ENCODE measurements around the gene CHSY3. TPM values are rescaled to one million over a fixed set of nuclear protein-coding genes. Genes with fewer than 3 reads are reported as not detected.

CHSY3 gene
- total RNA-seq, 1 donor from 2014 or later, result not detected

DNA sequence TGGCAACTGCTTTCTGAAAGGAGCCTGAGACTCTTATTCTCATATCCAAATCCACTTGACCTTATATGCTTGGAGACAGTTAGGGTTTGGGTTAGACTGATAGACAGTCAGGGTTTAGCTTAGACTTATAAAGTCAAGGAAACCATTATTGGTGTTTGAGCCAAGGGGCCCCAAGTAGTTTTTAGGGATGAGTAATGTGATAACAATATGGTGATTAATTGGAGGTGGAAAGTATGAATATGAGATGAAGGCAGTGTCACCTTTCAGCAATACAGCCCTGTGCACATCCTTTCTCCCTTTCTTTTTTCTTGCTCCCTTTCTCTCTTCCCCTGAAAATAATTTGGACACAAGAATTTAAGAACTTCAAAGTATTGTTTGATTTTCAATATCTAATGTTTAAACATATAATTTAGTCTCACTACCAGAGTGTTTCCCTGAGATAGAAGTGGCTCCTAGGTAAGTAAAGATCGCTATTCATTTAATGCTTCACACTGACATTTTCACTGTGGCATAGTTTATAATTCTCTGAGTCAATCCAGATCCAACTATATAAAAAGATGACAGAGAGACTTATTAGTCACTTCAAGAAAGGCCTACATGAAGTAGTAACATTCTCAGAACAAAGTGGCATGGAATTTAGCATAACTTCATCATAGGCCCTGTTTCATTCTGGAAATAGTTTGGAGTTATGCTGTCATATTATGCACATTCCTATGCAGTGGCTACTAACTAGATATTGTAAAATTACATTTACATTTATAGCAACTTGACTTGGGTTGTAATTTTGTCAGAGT is 200.8 kb downstream of the CHSY3 start:
- Mint-ChIP-seq H3K27ac (ENCODE audit: unreplicated experiment) (no peak overlapping the region), H3K9me3 (ENCODE audit: unreplicated experiment) (peaks cover 2% of the 10 kb centered on the region), H3K27me3 (ENCODE audit: unreplicated experiment) (no peaks in the 10 kb centered on the region), H3K4me3 (ENCODE audit: unreplicated experiment) (no peak overlapping the region), H3K36me3 (ENCODE audit: unreplicated experiment) (no peaks in the 10 kb centered on the region), H3K4me1 (ENCODE audit: low read depth, unreplicated experiment) (peaks cover 10% of the 10 kb centered on the region)
- no peak for DNase-seq
- TF ChIP-seq, protein P1, sequence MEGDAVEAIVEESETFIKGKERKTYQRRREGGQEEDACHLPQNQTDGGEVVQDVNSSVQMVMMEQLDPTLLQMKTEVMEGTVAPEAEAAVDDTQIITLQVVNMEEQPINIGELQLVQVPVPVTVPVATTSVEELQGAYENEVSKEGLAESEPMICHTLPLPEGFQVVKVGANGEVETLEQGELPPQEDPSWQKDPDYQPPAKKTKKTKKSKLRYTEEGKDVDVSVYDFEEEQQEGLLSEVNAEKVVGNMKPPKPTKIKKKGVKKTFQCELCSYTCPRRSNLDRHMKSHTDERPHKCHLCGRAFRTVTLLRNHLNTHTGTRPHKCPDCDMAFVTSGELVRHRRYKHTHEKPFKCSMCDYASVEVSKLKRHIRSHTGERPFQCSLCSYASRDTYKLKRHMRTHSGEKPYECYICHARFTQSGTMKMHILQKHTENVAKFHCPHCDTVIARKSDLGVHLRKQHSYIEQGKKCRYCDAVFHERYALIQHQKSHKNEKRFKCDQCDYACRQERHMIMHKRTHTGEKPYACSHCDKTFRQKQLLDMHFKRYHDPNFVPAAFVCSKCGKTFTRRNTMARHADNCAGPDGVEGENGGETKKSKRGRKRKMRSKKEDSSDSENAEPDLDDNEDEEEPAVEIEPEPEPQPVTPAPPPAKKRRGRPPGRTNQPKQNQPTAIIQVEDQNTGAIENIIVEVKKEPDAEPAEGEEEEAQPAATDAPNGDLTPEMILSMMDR (IDR thresholded peaks at IDR 0.05; ENCODE audit: partially characterized antibody, unreplicated experiment), result no peak

DNA sequence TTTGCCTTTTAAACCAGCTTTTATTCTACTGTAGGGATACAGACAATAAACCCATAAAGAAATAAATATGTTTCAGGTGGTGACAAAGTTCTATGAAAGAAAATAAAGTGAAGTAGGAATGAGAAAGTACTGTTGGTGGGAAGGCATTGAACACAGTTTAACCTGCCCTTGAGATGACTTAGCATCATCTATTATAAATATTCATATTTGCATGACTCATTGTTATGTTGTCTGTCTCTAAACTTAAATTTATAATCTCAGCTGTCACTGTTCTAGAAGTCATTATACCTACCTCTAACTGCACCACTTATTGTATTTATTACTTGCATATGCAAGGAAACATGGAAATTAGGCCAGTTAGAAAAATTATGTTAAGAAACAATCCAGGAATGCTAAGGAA is 202.2 kb downstream of the CHSY3 start:
- Mint-ChIP-seq H3K27ac (ENCODE audit: unreplicated experiment) (no peak overlapping the region), H3K4me1 (ENCODE audit: low read depth, unreplicated experiment) (peaks cover 12% of the 10 kb centered on the region), H3K9me3 (ENCODE audit: unreplicated experiment) (peaks cover 2% of the 10 kb centered on the region), H3K27me3 (ENCODE audit: unreplicated experiment) (no peaks in the 10 kb centered on the region), H3K4me3 (ENCODE audit: unreplicated experiment) (no peak overlapping the region), H3K36me3 (ENCODE audit: unreplicated experiment) (no peaks in the 10 kb centered on the region)
- DNase-seq, result no peak
- TF ChIP-seq, protein P1 (IDR thresholded peaks at IDR 0.05; ENCODE audit: partially characterized antibody, unreplicated experiment), result no peak

DNA sequence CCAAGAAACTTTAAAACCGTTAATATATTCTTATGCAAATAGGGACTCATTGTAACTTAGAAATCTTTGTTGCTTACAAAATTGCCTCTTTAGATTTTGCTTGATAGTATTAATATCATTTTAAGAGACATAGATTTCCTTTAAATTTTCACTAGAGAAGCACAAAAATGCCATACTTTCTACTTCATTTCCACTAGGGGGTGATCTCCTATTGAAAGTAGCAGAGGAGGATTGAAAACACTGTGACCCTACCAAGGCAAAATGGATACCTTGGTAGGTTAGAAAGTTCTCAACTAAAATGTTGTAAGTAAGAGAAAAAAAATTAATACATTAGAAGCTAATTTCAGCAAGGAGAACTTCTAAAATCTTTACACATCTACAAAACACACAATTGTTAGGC is 204.9 kb downstream of the CHSY3 start:
- peaks cover 2% of the 10 kb centered on the region for H3K9me3 Mint-ChIP-seq (ENCODE audit: unreplicated experiment)
- no peak for DNase-seq
- no peaks in the 10 kb centered on the region for H3K27me3 Mint-ChIP-seq (ENCODE audit: unreplicated experiment)
- H3K4me3 Mint-ChIP-seq (ENCODE audit: unreplicated experiment), result no peak overlapping the region
- no peaks in the 10 kb centered on the region for H3K36me3 Mint-ChIP-seq (ENCODE audit: unreplicated experiment)
- TF ChIP-seq, protein P1 (IDR thresholded peaks at IDR 0.05; ENCODE audit: partially characterized antibody, unreplicated experiment), result peak; percentile 67
- peaks cover 4% of the 10 kb centered on the region for H3K4me1 Mint-ChIP-seq (ENCODE audit: low read depth, unreplicated experiment)
- no peak overlapping the region for H3K27ac Mint-ChIP-seq (ENCODE audit: unreplicated experiment)

DNA sequence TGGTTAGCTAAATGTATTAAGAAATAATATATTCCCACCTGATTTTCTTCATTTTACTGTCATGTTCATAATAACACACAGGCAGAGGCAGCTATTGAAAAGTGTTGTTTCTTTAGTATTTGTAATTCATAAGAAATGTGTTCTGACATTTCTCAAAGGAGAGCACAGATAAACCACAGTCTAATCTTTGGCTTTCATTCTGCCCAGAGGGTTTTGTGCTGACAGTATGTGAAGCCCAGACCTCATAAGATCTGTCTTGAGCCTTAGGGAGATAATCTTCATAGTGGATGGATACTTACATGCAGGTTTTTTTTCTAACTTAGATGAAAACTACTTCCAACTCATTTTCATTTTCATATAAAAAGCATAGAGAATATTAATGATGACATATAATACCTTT is 206.1 kb downstream of the CHSY3 start:
- DNase-seq, result no peak
- Mint-ChIP-seq H3K27me3 (ENCODE audit: unreplicated experiment) (peaks cover 3% of the 10 kb centered on the region), H3K9me3 (ENCODE audit: unreplicated experiment) (peaks cover 2% of the 10 kb centered on the region), H3K4me1 (ENCODE audit: low read depth, unreplicated experiment) (peaks cover 10% of the 10 kb centered on the region), H3K4me3 (ENCODE audit: unreplicated experiment) (no peak overlapping the region), H3K27ac (ENCODE audit: unreplicated experiment) (no peak overlapping the region), H3K36me3 (ENCODE audit: unreplicated experiment) (no peaks in the 10 kb centered on the region)
- TF ChIP-seq, protein P1 (IDR thresholded peaks at IDR 0.05; ENCODE audit: partially characterized antibody, unreplicated experiment), result no peak

DNA sequence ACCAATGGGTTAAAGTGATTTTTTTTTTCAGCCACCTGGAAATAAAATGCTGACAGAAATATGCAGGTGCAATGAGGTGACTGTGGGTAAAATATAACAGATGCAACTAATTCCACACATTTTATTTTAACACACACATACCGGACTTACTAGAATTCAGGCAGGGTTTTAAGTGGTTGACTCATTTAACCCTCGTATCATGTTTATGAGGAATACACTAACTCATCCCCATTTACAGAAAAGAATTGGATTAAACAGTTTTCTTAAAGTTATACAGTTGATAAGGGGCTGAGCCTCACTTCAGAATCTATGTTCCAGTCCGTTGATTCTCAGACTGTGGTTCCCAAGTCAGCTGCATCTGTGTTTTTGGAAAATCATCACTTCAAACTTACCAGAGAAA is 207.5 kb downstream of the CHSY3 start:
- TF ChIP-seq, protein P1 (IDR thresholded peaks at IDR 0.05; ENCODE audit: partially characterized antibody, unreplicated experiment), result no peak
- DNase-seq, result no peak
- H3K4me1 Mint-ChIP-seq (ENCODE audit: low read depth, unreplicated experiment), result peaks cover 18% of the 10 kb centered on the region
- no peaks in the 10 kb centered on the region for H3K36me3 Mint-ChIP-seq (ENCODE audit: unreplicated experiment)
- peaks cover 2% of the 10 kb centered on the region for H3K9me3 Mint-ChIP-seq (ENCODE audit: unreplicated experiment)
- H3K27me3 Mint-ChIP-seq (ENCODE audit: unreplicated experiment), result peaks cover 3% of the 10 kb centered on the region
- no peak overlapping the region for H3K4me3 Mint-ChIP-seq (ENCODE audit: unreplicated experiment)
- no peak overlapping the region for H3K27ac Mint-ChIP-seq (ENCODE audit: unreplicated experiment)
